Gastroesophageal sphincter (tissue), 4 donors: Measurements from ENCODE around the gene FGF10. TPM values are rescaled to one million over a fixed set of nuclear protein-coding genes. Genes with fewer than 3 reads are reported as not detected.

ENCODE experiments used
- ATAC-seq: fragments of 150-250 bp; one replicate; pipeline ENCODE4 v1.9.1; 2016; ENCODE audit warnings: mild to moderate bottlenecking, moderate library complexity
- H3K27ac ChIP-seq, 4 donors: fragments of 200-600 bp; sonication (generic) in 3 of 4; 1 replicate in 3 of 4; 2 replicates in 1 of 4; pipeline ENCODE4 v1.5.1; 2016 to 2019
- H3K27me3 ChIP-seq: fragments of 200-600 bp; sonication (generic); one replicate; pipeline ENCODE4 v1.5.1; 2019
- H3K36me3 ChIP-seq, 2 donors: fragments of 200-600 bp; sonication (generic); one replicate each; pipeline ENCODE4 v1.5.1; 2019; ENCODE audit warnings: control low read depth in 1 of 2
- H3K4me1 ChIP-seq, 3 donors: fragments of 200-600 bp; sonication (generic); 1 replicate in 2 of 3; 2 replicates in 1 of 3; pipeline ENCODE4 v1.5.1; 2016 to 2019; ENCODE audit warnings: control low read depth in 2 of 3
- H3K4me3 ChIP-seq, 2 donors: fragments of 200-600 bp; sonication (generic); one replicate each; pipeline ENCODE4 v1.5.1; 2019; ENCODE audit warnings: mild to moderate bottlenecking in 1 of 2, moderate library complexity in 1 of 2
- H3K9me3 ChIP-seq, 3 donors: fragments of 200-600 bp; sonication (generic); one replicate each; pipeline ENCODE4 v1.5.1; 2017 to 2019; ENCODE audit warnings: control low read depth in 2 of 3
- EP300 ChIP-seq: sonication (generic); formaldehyde crosslinking; IDR thresholded peaks from one replicate; pipeline ENCODE4 v1.6.1; 2017; ENCODE audit warnings: antibody characterized with exemption, mild to moderate bottlenecking
- POLR2A ChIP-seq, 2 donors: fragments of 450-650 bp; IDR thresholded peaks; one replicate each; pipeline ENCODE4 v1.6.1; 2017; ENCODE audit warnings: antibody characterized with exemption in 2 of 2, mild to moderate bottlenecking in 2 of 2, moderate library complexity in 1 of 2
- POLR2AphosphoS5 ChIP-seq: sonication (generic); formaldehyde crosslinking; IDR thresholded peaks from one replicate; pipeline ENCODE4 v1.6.1; 2017; ENCODE audit warnings: antibody characterized with exemption
- WGBS, 2 donors: methylation state at CpG; one replicate each; pipeline ENCODE4 v1.1.5; 2018; ENCODE audit warnings: low coverage in 1 of 2; 5-methylcytosine and 5-hydroxymethylcytosine counted together
- total RNA-seq, 4 donors: library from RNA; depleted of rRNA; stranded (reverse); fragments of >200 nt; gene quantifications; one replicate each; pipeline ENCODE4 v1.1.0, GENCODE V29; 2016
- TF ChIP-seq, protein P1 (sequence below), 4 experiments: fragments of 200-600 bp in 2 of 4; fragments of 450-650 bp in 2 of 4; sonication (generic) in 1 of 4; IDR thresholded peaks; one replicate each; pipeline ENCODE4 v1.5.1; 2017 to 2019; ENCODE audit warnings: antibody characterized with exemption in 4 of 4, mild to moderate bottlenecking in 2 of 4, moderate library complexity in 2 of 4

Gene FGF10
- total RNA-seq, 4 donors from 2014 or later, result 2.0 to 33.7 (median 5.5) TPM

DNA sequence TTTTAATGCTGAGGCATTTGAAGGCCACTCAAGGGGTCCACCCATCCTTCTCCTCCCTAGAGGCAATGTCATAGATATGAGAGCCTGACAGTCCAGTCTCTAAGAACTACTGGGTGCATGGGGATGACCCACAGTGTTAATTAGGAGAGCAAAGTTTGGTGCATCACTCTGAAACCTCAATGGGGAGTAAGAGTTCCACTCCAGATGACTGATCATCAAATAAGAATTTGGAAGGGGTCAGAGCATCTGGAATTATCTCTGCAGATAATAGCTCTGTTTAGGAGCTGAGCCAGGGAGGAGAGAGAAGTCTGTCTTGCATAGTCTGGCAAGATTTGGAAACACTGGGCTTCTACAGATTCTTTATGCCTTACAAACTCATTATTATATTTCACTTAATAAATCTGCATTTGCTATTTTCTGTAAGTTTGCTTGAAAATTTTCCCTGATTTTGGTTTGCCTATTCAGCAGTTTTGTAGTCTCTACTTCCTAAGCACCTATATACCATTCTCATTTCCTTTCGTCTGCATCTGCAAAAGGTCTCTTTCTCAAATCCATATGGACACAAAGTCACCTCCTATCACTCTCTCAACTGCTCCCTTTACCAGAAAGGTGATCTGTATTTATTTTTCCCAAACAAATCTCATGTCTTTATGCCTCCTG is 27.7 kb downstream of the FGF10 start:
- Histone ChIP-seq H3K9me3 (no peaks in the 10 kb centered on the region), H3K36me3 (no peaks in the 10 kb centered on the region), H3K4me3 (no peak overlapping the region), H3K27me3 (no peaks in the 10 kb centered on the region), H3K27ac (no peak overlapping the region), H3K4me1 (peaks cover 0 to 5% (median 0%) of the 10 kb centered on the region in 3 donors)
- whole genome bisulfite sequencing, 2 donors, result 91 to 100% methylated on average over 1 of the region's 1 CpG
- TF ChIP-seq EP300 (no peak), POLR2A (IDR thresholded peaks at IDR 0.05) (no peak), POLR2AphosphoS5 (no peak)
- TF ChIP-seq, protein P1, sequence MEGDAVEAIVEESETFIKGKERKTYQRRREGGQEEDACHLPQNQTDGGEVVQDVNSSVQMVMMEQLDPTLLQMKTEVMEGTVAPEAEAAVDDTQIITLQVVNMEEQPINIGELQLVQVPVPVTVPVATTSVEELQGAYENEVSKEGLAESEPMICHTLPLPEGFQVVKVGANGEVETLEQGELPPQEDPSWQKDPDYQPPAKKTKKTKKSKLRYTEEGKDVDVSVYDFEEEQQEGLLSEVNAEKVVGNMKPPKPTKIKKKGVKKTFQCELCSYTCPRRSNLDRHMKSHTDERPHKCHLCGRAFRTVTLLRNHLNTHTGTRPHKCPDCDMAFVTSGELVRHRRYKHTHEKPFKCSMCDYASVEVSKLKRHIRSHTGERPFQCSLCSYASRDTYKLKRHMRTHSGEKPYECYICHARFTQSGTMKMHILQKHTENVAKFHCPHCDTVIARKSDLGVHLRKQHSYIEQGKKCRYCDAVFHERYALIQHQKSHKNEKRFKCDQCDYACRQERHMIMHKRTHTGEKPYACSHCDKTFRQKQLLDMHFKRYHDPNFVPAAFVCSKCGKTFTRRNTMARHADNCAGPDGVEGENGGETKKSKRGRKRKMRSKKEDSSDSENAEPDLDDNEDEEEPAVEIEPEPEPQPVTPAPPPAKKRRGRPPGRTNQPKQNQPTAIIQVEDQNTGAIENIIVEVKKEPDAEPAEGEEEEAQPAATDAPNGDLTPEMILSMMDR (IDR thresholded peaks at IDR 0.05), result no peak
- no peak for ATAC-seq

DNA sequence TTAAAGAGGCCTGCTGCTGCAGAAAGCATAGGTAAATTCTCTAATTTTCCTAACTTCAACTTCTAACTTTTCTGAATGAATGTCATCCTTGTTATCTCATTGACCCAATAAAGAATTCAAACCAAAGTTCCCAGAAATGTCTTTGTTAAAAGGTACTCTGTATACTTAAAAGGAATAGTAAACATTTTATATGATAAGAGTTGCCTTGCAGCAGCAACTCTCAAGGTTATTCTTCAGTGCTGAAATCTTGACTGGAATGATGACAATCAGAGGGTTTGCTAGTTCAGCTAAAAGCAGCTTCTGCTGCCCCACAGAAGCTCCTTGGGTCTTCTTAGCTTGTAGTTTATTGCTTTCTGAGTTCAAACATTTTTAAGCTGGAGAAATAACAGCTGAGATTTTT is 28.3 kb downstream of the FGF10 start:
- Histone ChIP-seq H3K36me3 (no peaks in the 10 kb centered on the region), H3K9me3 (no peaks in the 10 kb centered on the region)
- ATAC-seq, result no peak

DNA sequence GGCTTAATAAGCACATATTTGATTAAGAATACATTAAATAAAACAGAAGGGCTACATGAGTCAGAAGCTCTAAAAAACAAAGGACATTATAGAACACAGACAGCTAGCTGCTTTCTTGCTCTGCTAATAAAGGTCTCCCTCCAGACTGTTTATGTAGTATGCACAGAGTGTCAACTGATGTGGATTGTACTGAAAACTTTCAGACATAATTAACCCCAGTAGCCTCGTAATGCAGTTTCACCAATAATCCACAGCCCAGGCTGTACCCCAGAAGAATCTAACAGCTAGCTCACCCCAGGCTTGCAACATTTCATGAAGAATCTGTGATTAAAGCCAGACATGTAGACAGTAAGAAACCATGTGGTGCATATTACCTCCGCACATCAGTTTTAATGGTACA is 30.8 kb downstream of the FGF10 start:
- ATAC-seq, result no peak
- no peak for TF ChIP-seq EP300
- TF ChIP-seq POLR2AphosphoS5, result no peak
- no peak for TF ChIP-seq POLR2A (IDR thresholded peaks at IDR 0.05)
- TF ChIP-seq, protein P1 (IDR thresholded peaks at IDR 0.05), result no peak
- Histone ChIP-seq H3K9me3 (no peaks in the 10 kb centered on the region), H3K4me1 (peaks cover 0 to 9% (median 0%) of the 10 kb centered on the region in 3 donors), H3K27me3 (no peaks in the 10 kb centered on the region), H3K4me3 (no peak overlapping the region), H3K36me3 (no peaks in the 10 kb centered on the region), H3K27ac (no peak overlapping the region)
- whole genome bisulfite sequencing, 2 donors, result 75 to 88% methylated on average over 2 of the region's 2 CpGs

More for the DNA sequence above, 28.3 kb downstream of the FGF10 start:
- no peak overlapping the region for H3K27ac ChIP-seq
- no peak for TF ChIP-seq POLR2A (IDR thresholded peaks at IDR 0.05)
- TF ChIP-seq, protein P1 (IDR thresholded peaks at IDR 0.05), result no peak
- no peak for TF ChIP-seq POLR2AphosphoS5
- TF ChIP-seq EP300, result no peak
- H3K4me1 ChIP-seq, result peaks cover 0 to 9% (median 0%) of the 10 kb centered on the region in 3 donors
- H3K27me3 ChIP-seq, result no peaks in the 10 kb centered on the region
- H3K4me3 ChIP-seq, result no peak overlapping the region

DNA sequence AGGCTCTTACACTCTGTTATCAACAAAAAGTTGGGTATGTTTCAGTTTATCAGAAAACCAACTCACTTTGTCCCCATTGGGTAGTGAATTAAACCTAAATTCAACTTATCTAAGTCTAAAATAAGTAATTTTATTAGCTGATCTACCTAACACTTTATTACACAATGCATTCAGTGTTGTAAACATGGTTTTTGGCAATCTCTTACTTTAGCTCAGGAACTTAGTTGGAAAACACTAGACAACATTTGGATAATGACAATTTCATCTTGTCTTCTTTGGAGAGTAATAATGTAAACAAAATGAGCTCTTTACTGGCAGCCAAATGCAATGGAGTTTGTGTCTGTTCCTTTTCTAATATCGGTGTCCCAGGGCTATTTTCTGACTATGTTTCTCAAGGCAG is 33.0 kb downstream of the FGF10 start:
- no peak for ATAC-seq
- Histone ChIP-seq H3K4me3 (no peak overlapping the region), H3K9me3 (no peaks in the 10 kb centered on the region), H3K27ac (no peak overlapping the region), H3K4me1 (peaks cover 0 to 9% (median 0%) of the 10 kb centered on the region in 3 donors), H3K36me3 (no peaks in the 10 kb centered on the region), H3K27me3 (no peaks in the 10 kb centered on the region)
- TF ChIP-seq, protein P1 (IDR thresholded peaks at IDR 0.05), result no peak
- TF ChIP-seq EP300 (no peak), POLR2A (IDR thresholded peaks at IDR 0.05) (no peak), POLR2AphosphoS5 (no peak)
- 11 to 50% methylated on average over 1 of the region's 1 CpG for WGBS, 2 donors

DNA sequence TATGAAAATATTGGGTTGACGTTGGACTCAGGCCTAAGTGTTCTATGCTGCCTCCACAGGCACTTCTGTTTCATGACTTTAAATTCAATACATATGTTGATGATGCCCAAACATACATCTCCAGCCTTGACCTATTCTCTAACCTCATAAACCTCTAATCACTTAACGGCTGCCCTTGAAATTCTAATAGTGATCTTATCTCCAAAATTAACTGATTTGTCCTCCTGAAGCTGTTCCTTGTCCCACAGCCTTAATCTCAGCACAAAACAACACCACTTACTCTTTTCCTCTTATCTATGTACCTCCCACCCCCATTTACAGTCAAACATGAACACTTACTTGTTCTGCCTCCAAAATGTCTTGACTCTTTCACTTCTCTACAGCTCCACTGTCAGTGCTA is 43.3 kb downstream of the FGF10 start:
- no peaks in the 10 kb centered on the region for H3K4me1 ChIP-seq
- no peaks in the 10 kb centered on the region for H3K9me3 ChIP-seq
- H3K4me3 ChIP-seq, result no peak overlapping the region
- no peaks in the 10 kb centered on the region for H3K27me3 ChIP-seq
- no peak for ATAC-seq
- 74% methylated on average over 2 of the region's 2 CpGs for WGBS, 2 donors
- H3K27ac ChIP-seq, result no peak overlapping the region
- H3K36me3 ChIP-seq, result no peaks in the 10 kb centered on the region
- no peak for TF ChIP-seq POLR2AphosphoS5
- no peak for TF ChIP-seq POLR2A (IDR thresholded peaks at IDR 0.05)
- TF ChIP-seq EP300, result no peak
- TF ChIP-seq, protein P1 (IDR thresholded peaks at IDR 0.05), result no peak
